HepG2 (cell line): ENCODE measurements around the gene RARS1. TPM values are rescaled to one million over a fixed set of nuclear protein-coding genes. Genes with fewer than 3 reads are reported as not detected.

Source experiments
- ATAC-seq: fragments of 200-7000 bp; cut with Tn5 transposase; 3 replicates; pipeline ENCODE4 v1.9.1; 2020; ENCODE audit warnings: mild to moderate bottlenecking, moderate library complexity
- BruUV-seq: library from RNA; stranded (reverse); fragments of 400-500 nt; replicated peaks from 2 replicates; lab custom pipeline; 2021; lab: Mats Ljungman, UMichigan
- CTCF ChIA-PET: fragments of 300-600 bp; formaldehyde crosslinking; extraction: SDS; loops from one replicate; lab custom pipeline; 2021; ENCODE audit warnings: low total read pairs, inconsistent platforms, low intra/inter-chr PET ratio; lab: Yijun Ruan, JAX
- POLR2A ChIA-PET: fragments of 350-600 bp; sonication (Branson Sonifier 250); formaldehyde crosslinking; loops from one replicate; lab custom pipeline; 2020; ENCODE audit warnings: antibody characterized with exemption, inconsistent platforms; lab: Yijun Ruan, JAX
- DNase-seq: peaks from one replicate; pipeline ENCODE4 v3.0.0-alpha.2; 2015; ENCODE audit warnings: low spot score
- FAIRE-seq: peaks from 3 replicates; lab custom pipeline; 2011; peaks lifted over from hg19 to GRCh38; lab: Jason Lieb, UNC
- H2AFZ ChIP-seq: one replicate; pipeline ENCODE4 v1.6.1; 2011; ENCODE audit warnings: low read length, inconsistent platforms
- H3K27ac ChIP-seq: fragments of 300-600 bp; 3 replicates; pipeline ENCODE4 v1.8.0; 2011; ENCODE audit warnings: mixed run types, mild to moderate bottlenecking, mixed read lengths, low read length, inconsistent platforms; ENCODE audit not compliant: insufficient read depth; ENCODE audit errors: extremely low read length
- H3K27me3 ChIP-seq, 2 experiments: fragments of 200-600 bp in 1 of 2; 2 replicates in 1 of 2; 3 replicates in 1 of 2; pipeline versions ENCODE4 v1.6.0 to v1.8.0; 2011; ENCODE audit warnings: low read length in 2 of 2, mild to moderate bottlenecking in 2 of 2, moderate library complexity in 2 of 2, inconsistent platforms in 1 of 2; ENCODE audit not compliant: insufficient read depth in 2 of 2, control insufficient read depth in 1 of 2
- H3K36me3 ChIP-seq, 2 experiments: fragments of 200-600 bp in 1 of 2; replicated peaks in 1 of 2; 2 replicates in 1 of 2; 3 replicates in 1 of 2; pipeline versions ENCODE4 v1.5.1 to v1.8.0; 2011; ENCODE audit warnings: low read length in 2 of 2, inconsistent platforms in 1 of 2; ENCODE audit not compliant: insufficient read depth in 2 of 2, control insufficient read depth in 1 of 2
- H3K4me1 ChIP-seq: 2 replicates; pipeline ENCODE4 v1.5.1; 2012; ENCODE audit warnings: low read length, inconsistent platforms; ENCODE audit not compliant: insufficient read depth
- H3K4me2 ChIP-seq: 2 replicates; pipeline ENCODE4 v1.6.0; 2011; ENCODE audit warnings: low read depth, low read length, inconsistent platforms
- H3K4me3 ChIP-seq, 3 experiments: fragments of 200-600 bp in 1 of 3; sonication (generic), shearing (Covaris generic) in 1 of 3; replicated peaks in 1 of 3; 2 replicates each; pipeline ENCODE4 v1.5.1; 2011 to 2016; ENCODE audit warnings: low read length in 3 of 3, inconsistent platforms in 2 of 3, low read depth in 2 of 3, mild to moderate bottlenecking in 2 of 3, control low read depth in 1 of 3, mixed read lengths in 1 of 3; ENCODE audit not compliant: insufficient read depth in 1 of 3
- H3K79me2 ChIP-seq: one replicate; pipeline ENCODE4 v1.6.1; 2011; ENCODE audit warnings: low read length, inconsistent platforms; ENCODE audit not compliant: insufficient read depth
- H3K9ac ChIP-seq: 2 replicates; pipeline ENCODE4 v1.6.0; 2011; ENCODE audit warnings: mild to moderate bottlenecking, low read depth, low read length, inconsistent platforms; ENCODE audit not compliant: insufficient read depth
- H3K9me3 ChIP-seq: 2 replicates; pipeline ENCODE4 v1.5.1; 2012; ENCODE audit warnings: mild to moderate bottlenecking, low read length
- H4K20me1 ChIP-seq: 2 replicates; pipeline ENCODE4 v1.6.0; 2011; ENCODE audit warnings: inconsistent platforms, mild to moderate bottlenecking, low read length, moderate library complexity; ENCODE audit not compliant: insufficient read depth
- BATF2 ChIP-seq: sonication (generic); formaldehyde crosslinking; IDR thresholded peaks from 2 replicates; pipeline ENCODE4 v1.8.0; 2022; ENCODE audit warnings: mild to moderate bottlenecking, missing genetic modification reagents, moderate library complexity
- HMG20B ChIP-seq: conservative IDR thresholded peaks from 2 replicates; pipeline ENCODE4 v1.6.1; 2016; ENCODE audit warnings: missing genetic modification reagents, missing compliant biosample characterization
- MED1 ChIP-seq: sonication (generic); formaldehyde crosslinking; IDR thresholded peaks from 2 replicates; pipeline ENCODE4 v1.4.0; 2020; ENCODE audit warnings: missing genetic modification reagents
- PRDM15 ChIP-seq: sonication (generic); formaldehyde crosslinking; IDR thresholded peaks from 2 replicates; pipeline ENCODE4 v1.4.0; 2020; ENCODE audit warnings: missing genetic modification reagents
- ZNF446 ChIP-seq: sonication (generic); formaldehyde crosslinking; IDR thresholded peaks from 2 replicates; pipeline ENCODE4 v1.5.0; 2020; ENCODE audit warnings: mild to moderate bottlenecking, missing genetic modification reagents
- WGBS: methylation state at CpG from one replicate; pipeline ENCODE4 v1.1.6; 2017; ENCODE audit warnings: low lambda C conversion rate; 5-methylcytosine and 5-hydroxymethylcytosine counted together
- in situ Hi-C: cut with HindIII; loops from 2 replicates; pipeline ENCODE4 v1.10.0; 2017; ENCODE audit warnings: low pct_unique_long_range_greater_than_20kb; ENCODE audit not compliant: extremely low pct_ligation_motif_present
- intact Hi-C: fragments of 100-400 bp; cut with micrococcal nuclease; formaldehyde crosslinking; loops from one replicate; pipeline ENCODE4 v1.10.0; 2022; ENCODE audit not compliant: unreplicated experiment
- polyA plus RNA-seq, 8 experiments: library from polyadenylated mRNA; depleted of rRNA in 3 of 8; stranded (reverse) in 7 of 8; unstranded in 1 of 8; fragments of >200 nt; fragmentation: Illumina TruSeq in 4 of 8; extraction: Trizol in 4 of 8; gene quantifications; 2 replicates each; pipeline versions ENCODE4 v1.2.1 to v1.2.3, GENCODE V29; 2011 to 2016; ENCODE audit warnings: low read depth in 4 of 8, missing spikeins in 1 of 8, mixed read lengths in 1 of 8; ENCODE audit not compliant: insufficient read depth in 1 of 8
- total RNA-seq, 5 experiments: library from RNA; depleted of rRNA; stranded (reverse); fragments of >200 nt; fragmentation: Illumina TruSeq; extraction: Trizol; gene quantifications; 2 replicates each; pipeline ENCODE4 v1.2.3, GENCODE V29; 2016; ENCODE audit warnings: low read depth in 1 of 5

The RARS1 gene
- total and polyA plus RNA-seq, 2 of the 13 experiments (the other 11 are each of a cell fraction or from before 2014, with no cell fraction given), result 54.6 to 170 TPM

- Histone ChIP-seq H3K36me3 (peaks cover 10 to 38% of the 10 kb centered on the region in 2 experiments; a peak in 4 of 5 replicates), H4K20me1 (no peaks in the 10 kb centered on the region), H3K4me3 (no peak overlapping the region), H3K4me1 (no peaks in the 10 kb centered on the region), H3K9ac (no peak overlapping the region), H3K27ac (no peak overlapping the region), H3K27me3 (no peaks in the 10 kb centered on the region; a peak in 1 of 5 replicates), H3K4me2 (no peak overlapping the region), H3K9me3 (no peaks in the 10 kb centered on the region), H3K79me2 (no peaks in the 10 kb centered on the region), H2AFZ (no peak overlapping the region)
- TF ChIP-seq MED1 (CRISPR knock-in tag), result no peak
- no peak for TF ChIP-seq BATF2
- TF ChIP-seq HMG20B (CRISPR knock-in tag), result no peak
- TF ChIP-seq ZNF446, result no peak
- no peak for TF ChIP-seq PRDM15 (CRISPR knock-in tag)
- WGBS, result 100% methylated on average over 2 of the region's 4 CpGs
- intact Hi-C loops, result no loop called here
- in situ Hi-C loops, result no loop called here
- ChIA-PET POLR2A (no interaction called here), CTCF (no interaction called here)
- ATAC-seq (no peak), FAIRE-seq (no peak), DNase-seq (no peak)
- BruUV-seq, result no TSS peak
Measured at GRCh38 chr5:168443950-168444700, 42.1 kb upstream of the RARS1 start.
